Mesothelial cell of epicardium (in vitro differentiated cells): ENCODE data around the gene PLK2. TPM values are rescaled to one million over a fixed set of nuclear protein-coding genes. Genes with fewer than 3 reads are reported as not detected.

Experiments used
- DNase-seq, 2 experiments: peaks; one replicate each; pipeline ENCODE4 v3.0.0; 2021; ENCODE audit warnings: low spot score in 2 of 2; ENCODE audit not compliant: unreplicated experiment in 2 of 2
- H3K27ac Mint-ChIP-seq: 2 replicates; pipeline ENCODE4 v1.8.0; 2021; ENCODE audit warnings: mixed read lengths
- H3K27me3 Mint-ChIP-seq: 2 replicates; pipeline ENCODE4 v1.8.0; 2021; ENCODE audit warnings: low read depth, mixed read lengths
- H3K36me3 Mint-ChIP-seq: 2 replicates; pipeline ENCODE4 v1.8.0; 2021; ENCODE audit warnings: mixed read lengths
- H3K4me1 Mint-ChIP-seq: 2 replicates; pipeline ENCODE4 v1.8.0; 2021; ENCODE audit warnings: mixed read lengths
- H3K4me3 Mint-ChIP-seq: 2 replicates; pipeline ENCODE4 v1.8.0; 2021; ENCODE audit warnings: mild to moderate bottlenecking, moderate library complexity, mixed read lengths
- H3K9me3 Mint-ChIP-seq: 2 replicates; pipeline ENCODE4 v1.8.0; 2021; ENCODE audit warnings: mixed read lengths
- CTCF ChIP-seq: fragments of 200-600 bp; sonication (generic); IDR thresholded peaks from one replicate; pipeline ENCODE4 v1.5.0; 2021; ENCODE audit warnings: antibody characterized with exemption; ENCODE audit not compliant: unreplicated experiment
- total RNA-seq: library from RNA; stranded (reverse); gene quantifications from 3 replicates; pipeline ENCODE4 v1.2.1, GENCODE V29; 2021

The PLK2 gene
- total RNA-seq, 1 donor from 2014 or later = 549 TPM

GRCh38 chr5:58450811-58451629 lies 8.9 kb downstream of the PLK2 start:
- no peak for TF ChIP-seq CTCF
- peaks cover 55% of the 10 kb centered on the region for H3K4me1 Mint-ChIP-seq
- no peaks in the 10 kb centered on the region for H3K27me3 Mint-ChIP-seq
- no peak for DNase-seq
- H3K36me3 Mint-ChIP-seq = peaks cover 76% of the 10 kb centered on the region
- H3K27ac Mint-ChIP-seq = peak overlapping the region; percentile 75
- peaks cover 10% of the 10 kb centered on the region for H3K9me3 Mint-ChIP-seq
- no peak overlapping the region for H3K4me3 Mint-ChIP-seq

- Mint-ChIP-seq H3K27me3 (no peaks in the 10 kb centered on the region), H3K4me3 (no peak overlapping the region), H3K4me1 (peaks cover 45% of the 10 kb centered on the region), H3K27ac (peak overlapping the region; percentile 54), H3K36me3 (peaks cover 76% of the 10 kb centered on the region), H3K9me3 (peaks cover 19% of the 10 kb centered on the region)
- no peak for DNase-seq
- TF ChIP-seq CTCF = no peak
Measured at GRCh38 chr5:58450018-58450417, 9.9 kb downstream of the PLK2 start.

GRCh38 chr5:58447226-58447625 lies 12.7 kb downstream of the PLK2 start:
- peaks cover 19% of the 10 kb centered on the region for H3K4me1 Mint-ChIP-seq
- no peak for DNase-seq
- TF ChIP-seq CTCF = no peak
- H3K9me3 Mint-ChIP-seq = peaks cover 25% of the 10 kb centered on the region
- no peaks in the 10 kb centered on the region for H3K27me3 Mint-ChIP-seq
- peaks cover 48% of the 10 kb centered on the region for H3K36me3 Mint-ChIP-seq
- H3K4me3 Mint-ChIP-seq = no peak overlapping the region
- H3K27ac Mint-ChIP-seq = no peak overlapping the region

- Mint-ChIP-seq H3K27me3 (no peaks in the 10 kb centered on the region), H3K4me1 (peaks cover 13% of the 10 kb centered on the region), H3K9me3 (peaks cover 25% of the 10 kb centered on the region), H3K27ac (no peak overlapping the region), H3K36me3 (peaks cover 38% of the 10 kb centered on the region), H3K4me3 (no peak overlapping the region)
- no peak for DNase-seq
- no peak for TF ChIP-seq CTCF
Measured at GRCh38 chr5:58446024-58446423, 13.9 kb downstream of the PLK2 start.

GRCh38 chr5:58444805-58445204 lies 15.1 kb downstream of the PLK2 start:
- Mint-ChIP-seq H3K9me3 (peaks cover 25% of the 10 kb centered on the region), H3K27ac (no peak overlapping the region), H3K36me3 (peaks cover 32% of the 10 kb centered on the region), H3K4me1 (peaks cover 11% of the 10 kb centered on the region), H3K27me3 (no peaks in the 10 kb centered on the region), H3K4me3 (no peak overlapping the region)
- no peak for TF ChIP-seq CTCF
- DNase-seq = no peak
